ENCODE results near the gene PPT1. TPM values are rescaled to one million over a fixed set of nuclear protein-coding genes. Genes with fewer than 3 reads are reported as not detected.

Gene PPT1
- total RNA-seq, 4 donors from 2014 or later = 53.0 to 90.6 (median 65.7) TPM

- ATAC-seq = no peak
- 33 to 50% methylated on average over 1 of the region's 1 CpG for whole genome bisulfite sequencing, 2 donors (ENCODE audit: low coverage in 1 of 2)
- Histone ChIP-seq H3K9me3 (no peaks in the 10 kb centered on the region), H3K36me3 (peaks cover 0 to 36% of the 10 kb centered on the region in 2 donors), H3K4me3 (no peak overlapping the region), H3K4me1 (peaks cover 24 to 96% (median 55%) of the 10 kb centered on the region in 3 donors), H3K27me3 (no peaks in the 10 kb centered on the region), H3K27ac (peak overlapping the region in 3 of 4 donors; percentile 26 to 43 (median 34))
- TF ChIP-seq CTCF (IDR thresholded peaks at IDR 0.05) = no peak
- TF ChIP-seq POLR2A (IDR thresholded peaks at IDR 0.05) = no peak
- TF ChIP-seq POLR2AphosphoS5 (IDR thresholded peaks at IDR 0.05) = no peak
- no peak for TF ChIP-seq EP300 (IDR thresholded peaks at IDR 0.05)
These were observed 39.6 kb downstream of the PPT1 start for GRCh38 chr1:40057310-40058030.

GRCh38 chr1:40056519-40057309, 40.3 kb downstream of the PPT1 start:
- Histone ChIP-seq H3K4me1 (peaks cover 26 to 100% (median 55%) of the 10 kb centered on the region in 3 donors), H3K27ac (peak overlapping the region in 3 of 4 donors; percentile 26 to 43 (median 34))

GRCh38 chr1:40053138-40053887, 43.7 kb downstream of the PPT1 start:
- Histone ChIP-seq H3K27ac (peak overlapping the region in 3 of 4 donors; percentile 20 to 100 (median 81)), H3K36me3 (peaks cover 0 to 6% of the 10 kb centered on the region in 2 donors), H3K4me3 (no peak overlapping the region), H3K4me1 (peaks cover 27 to 100% (median 55%) of the 10 kb centered on the region in 3 donors), H3K9me3 (no peaks in the 10 kb centered on the region), H3K27me3 (no peaks in the 10 kb centered on the region)
- 42 to 55% methylated on average over 9 to 10 of the region's 11 CpGs for WGBS, 2 donors (ENCODE audit: low coverage in 1 of 2)
- no peak for ATAC-seq
- TF ChIP-seq CTCF (IDR thresholded peaks at IDR 0.05) (no peak), EP300 (IDR thresholded peaks at IDR 0.05) (no peak), POLR2AphosphoS5 (IDR thresholded peaks at IDR 0.05) (no peak), POLR2A (IDR thresholded peaks at IDR 0.05) (no peak)

More at GRCh38 chr1:40056519-40057309, 40.3 kb downstream of the PPT1 start:
- no peak for ATAC-seq
- TF ChIP-seq POLR2A (IDR thresholded peaks at IDR 0.05) = no peak
- TF ChIP-seq POLR2AphosphoS5 (IDR thresholded peaks at IDR 0.05) = no peak
- no peak for TF ChIP-seq CTCF (IDR thresholded peaks at IDR 0.05)
- TF ChIP-seq EP300 (IDR thresholded peaks at IDR 0.05) = no peak
- Histone ChIP-seq H3K27me3 (no peaks in the 10 kb centered on the region), H3K36me3 (peaks cover 0 to 28% of the 10 kb centered on the region in 2 donors), H3K9me3 (no peaks in the 10 kb centered on the region), H3K4me3 (no peak overlapping the region)
- 71 to 82% methylated on average over 3 to 5 of the region's 5 CpGs for WGBS, 2 donors (ENCODE audit: low coverage in 1 of 2)

- H3K27ac ChIP-seq = peak overlapping the region; percentile 77 to 100 (median 86)
- H3K4me3 ChIP-seq = no peak overlapping the region
- H3K4me1 ChIP-seq = peaks cover 27 to 100% (median 36%) of the 10 kb centered on the region in 3 donors
- ATAC-seq = no peak
- no peaks in the 10 kb centered on the region for H3K9me3 ChIP-seq
- peaks cover 0 to 6% of the 10 kb centered on the region in 2 donors for H3K36me3 ChIP-seq
- no peaks in the 10 kb centered on the region for H3K27me3 ChIP-seq
- no peak for TF ChIP-seq CTCF (IDR thresholded peaks at IDR 0.05)
- no peak for TF ChIP-seq POLR2A (IDR thresholded peaks at IDR 0.05)
- TF ChIP-seq POLR2AphosphoS5 (IDR thresholded peaks at IDR 0.05) = no peak
- no peak for TF ChIP-seq EP300 (IDR thresholded peaks at IDR 0.05)
- WGBS, 2 donors (ENCODE audit: low coverage in 1 of 2) = 66 to 76% methylated on average over 3 of the region's 3 CpGs
These were observed 46.2 kb downstream of the PPT1 start for GRCh38 chr1:40050863-40051262.

All from gastroesophageal sphincter (tissue), 4 donors.